Measurements from ENCODE around the gene COL15A1.

COL15A1 gene

GRCh38 chr9:98973171-98973570, 29.5 kb downstream of the COL15A1 start:
- DNase-seq (ENCODE audit: low read depth): no peak

- no peak for DNase-seq (ENCODE audit: low read depth)
Observed at GRCh38 chr9:98973576-98973975, 29.9 kb downstream of the COL15A1 start.

- DNase-seq (ENCODE audit: low read depth): no peak
Observed at GRCh38 chr9:98974106-98974505, 30.4 kb downstream of the COL15A1 start.

- DNase-seq (ENCODE audit: low read depth): no peak
Observed at GRCh38 chr9:98974554-98974953, 30.8 kb downstream of the COL15A1 start.

- DNase-seq (ENCODE audit: low read depth): peak; percentile 79
Observed at GRCh38 chr9:98974994-98975712, 31.4 kb downstream of the COL15A1 start.

GRCh38 chr9:98975838-98976237, 32.1 kb downstream of the COL15A1 start:
- no peak for DNase-seq (ENCODE audit: low read depth)

- no peak for DNase-seq (ENCODE audit: low read depth)
Observed at GRCh38 chr9:98977246-98977714, 33.6 kb downstream of the COL15A1 start.

GRCh38 chr9:98977813-98978212, 34.1 kb downstream of the COL15A1 start:
- DNase-seq (ENCODE audit: low read depth): no peak

- DNase-seq (ENCODE audit: low read depth): no peak
Observed at GRCh38 chr9:98978231-98978681, 34.5 kb downstream of the COL15A1 start.

GRCh38 chr9:98980291-98980690, 36.6 kb downstream of the COL15A1 start:
- no peak for DNase-seq (ENCODE audit: low read depth)

- DNase-seq (ENCODE audit: low read depth): no peak
Observed at GRCh38 chr9:98983295-98984268, 39.9 kb downstream of the COL15A1 start.

- DNase-seq (ENCODE audit: low read depth): no peak
Observed at GRCh38 chr9:98985596-98985995, 41.9 kb downstream of the COL15A1 start.

GRCh38 chr9:98986866-98987651, 43.4 kb downstream of the COL15A1 start:
- no peak for DNase-seq (ENCODE audit: low read depth)

GRCh38 chr9:98989036-98990000, 45.6 kb downstream of the COL15A1 start:
- DNase-seq (ENCODE audit: low read depth): no peak

GRCh38 chr9:98990181-98990870, 46.6 kb downstream of the COL15A1 start:
- no peak for DNase-seq (ENCODE audit: low read depth)

- no peak for DNase-seq (ENCODE audit: low read depth)
Observed at GRCh38 chr9:98992107-98992884, 48.6 kb downstream of the COL15A1 start.

- DNase-seq (ENCODE audit: low read depth): no peak
Observed at GRCh38 chr9:98992885-98993569, 49.3 kb downstream of the COL15A1 start.

GRCh38 chr9:98993570-98993945, 49.9 kb downstream of the COL15A1 start:
- DNase-seq (ENCODE audit: low read depth): no peak
